Fibroblast of pulmonary artery (primary cell): ENCODE results near the gene MYMK.
"Not testable (repeated sequence)": the region's sequence is repeated elsewhere in the genome, so short reads cannot be mapped to it uniquely, and the experiment has no call there.

Experiments used
- DNase-seq: peaks from one replicate; pipeline ENCODE4 v3.0.0-alpha.2; 2010; ENCODE audit warnings: low read depth
- H3K4me3 ChIP-seq: replicated peaks from 2 replicates; pipeline ENCODE4 v1.5.1; 2011; ENCODE audit warnings: low read depth, mild to moderate bottlenecking, control low read depth, low read length, moderate library complexity
- TF ChIP-seq, protein P1 (sequence below): IDR thresholded peaks from 2 replicates; pipeline ENCODE4 v1.5.1; 2011; ENCODE audit warnings: mild to moderate bottlenecking, control low read depth, low read length, inconsistent platforms; ENCODE audit errors: missing control alignments

Gene MYMK

DNA sequence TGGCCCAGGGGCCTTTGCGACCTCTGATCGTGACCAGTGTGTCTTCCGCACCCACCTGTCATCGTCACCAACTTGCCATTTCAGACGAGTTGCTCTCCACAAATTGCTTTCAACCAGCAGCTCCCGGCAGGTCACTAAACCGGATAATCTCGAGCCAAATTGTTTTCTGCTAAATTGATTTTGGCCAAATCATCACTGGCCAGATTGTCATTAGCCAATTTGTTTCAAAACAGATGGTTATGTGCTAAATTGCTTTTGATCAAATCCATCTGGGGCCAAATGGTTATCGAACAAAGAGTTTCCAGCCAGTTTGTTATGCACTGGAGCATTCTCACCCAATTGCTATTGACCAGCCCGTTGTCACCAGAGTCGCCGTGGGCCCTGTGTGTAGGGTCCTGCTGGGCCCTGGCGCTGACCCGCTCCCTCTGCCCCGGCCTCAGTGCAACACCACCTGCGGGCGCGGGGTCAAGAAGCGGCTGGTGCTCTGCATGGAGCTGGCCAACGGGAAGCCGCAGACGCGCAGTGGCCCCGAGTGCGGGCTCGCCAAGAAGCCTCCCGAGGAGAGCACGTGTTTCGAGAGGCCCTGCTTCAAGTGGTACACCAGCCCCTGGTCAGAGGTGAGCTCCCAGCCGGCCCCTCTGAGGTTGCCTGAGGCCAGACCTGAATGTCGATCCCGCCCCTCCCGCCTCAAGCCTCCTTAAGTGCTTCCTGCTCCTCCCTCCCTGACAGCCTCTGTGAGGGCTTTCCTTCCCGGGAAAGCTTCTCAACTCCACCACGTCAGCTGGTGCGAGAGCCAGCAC lies 45.3 kb upstream of the MYMK start:
- no peak for DNase-seq
- no peak overlapping the region for H3K4me3 ChIP-seq
- TF ChIP-seq, protein P1, sequence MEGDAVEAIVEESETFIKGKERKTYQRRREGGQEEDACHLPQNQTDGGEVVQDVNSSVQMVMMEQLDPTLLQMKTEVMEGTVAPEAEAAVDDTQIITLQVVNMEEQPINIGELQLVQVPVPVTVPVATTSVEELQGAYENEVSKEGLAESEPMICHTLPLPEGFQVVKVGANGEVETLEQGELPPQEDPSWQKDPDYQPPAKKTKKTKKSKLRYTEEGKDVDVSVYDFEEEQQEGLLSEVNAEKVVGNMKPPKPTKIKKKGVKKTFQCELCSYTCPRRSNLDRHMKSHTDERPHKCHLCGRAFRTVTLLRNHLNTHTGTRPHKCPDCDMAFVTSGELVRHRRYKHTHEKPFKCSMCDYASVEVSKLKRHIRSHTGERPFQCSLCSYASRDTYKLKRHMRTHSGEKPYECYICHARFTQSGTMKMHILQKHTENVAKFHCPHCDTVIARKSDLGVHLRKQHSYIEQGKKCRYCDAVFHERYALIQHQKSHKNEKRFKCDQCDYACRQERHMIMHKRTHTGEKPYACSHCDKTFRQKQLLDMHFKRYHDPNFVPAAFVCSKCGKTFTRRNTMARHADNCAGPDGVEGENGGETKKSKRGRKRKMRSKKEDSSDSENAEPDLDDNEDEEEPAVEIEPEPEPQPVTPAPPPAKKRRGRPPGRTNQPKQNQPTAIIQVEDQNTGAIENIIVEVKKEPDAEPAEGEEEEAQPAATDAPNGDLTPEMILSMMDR = no peak

DNA sequence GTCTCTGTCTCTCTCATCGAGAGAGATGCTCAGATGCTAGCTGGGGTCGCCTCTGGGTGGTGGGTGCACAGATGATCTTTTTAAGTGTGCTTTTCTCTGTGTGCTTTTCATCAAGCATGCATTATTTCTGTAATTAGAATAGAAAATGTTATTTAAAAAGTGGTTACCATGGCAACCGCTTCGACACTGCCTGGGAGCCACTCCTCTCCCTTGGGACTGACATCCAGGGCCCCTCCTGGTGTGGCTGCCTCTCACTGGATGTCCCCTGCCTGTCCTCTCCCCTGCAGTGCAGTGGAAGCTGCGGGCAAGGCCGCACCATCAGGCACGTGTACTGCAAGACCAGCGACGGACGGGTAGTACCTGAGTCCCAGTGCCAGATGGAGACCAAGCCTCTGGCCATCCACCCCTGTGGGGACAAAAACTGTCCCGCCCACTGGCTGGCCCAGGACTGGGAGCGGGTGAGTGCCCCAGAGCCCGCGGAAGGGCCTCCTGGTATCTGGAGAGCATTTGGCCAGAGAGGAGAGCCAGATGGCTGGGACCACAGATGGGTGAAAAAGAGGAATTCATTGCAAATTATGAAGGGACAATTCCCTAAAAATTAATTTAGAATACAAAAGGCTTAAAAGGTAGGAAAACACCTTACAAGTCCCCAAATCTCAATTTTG lies 44.5 kb upstream of the MYMK start:
- TF ChIP-seq, protein P1 = no peak
- H3K4me3 ChIP-seq = no peak overlapping the region
- DNase-seq = no peak

GRCh38 chr9:133568186-133568585 lies 43.4 kb upstream of the MYMK start:
- no peak overlapping the region for H3K4me3 ChIP-seq
- no peak for DNase-seq
- TF ChIP-seq, protein P1 = no peak

- H3K4me3 ChIP-seq = no peak overlapping the region
- no peak for DNase-seq
- TF ChIP-seq, protein P1 = no peak
These were observed 42.1 kb upstream of the MYMK start for GRCh38 chr9:133566817-133567216.

DNA sequence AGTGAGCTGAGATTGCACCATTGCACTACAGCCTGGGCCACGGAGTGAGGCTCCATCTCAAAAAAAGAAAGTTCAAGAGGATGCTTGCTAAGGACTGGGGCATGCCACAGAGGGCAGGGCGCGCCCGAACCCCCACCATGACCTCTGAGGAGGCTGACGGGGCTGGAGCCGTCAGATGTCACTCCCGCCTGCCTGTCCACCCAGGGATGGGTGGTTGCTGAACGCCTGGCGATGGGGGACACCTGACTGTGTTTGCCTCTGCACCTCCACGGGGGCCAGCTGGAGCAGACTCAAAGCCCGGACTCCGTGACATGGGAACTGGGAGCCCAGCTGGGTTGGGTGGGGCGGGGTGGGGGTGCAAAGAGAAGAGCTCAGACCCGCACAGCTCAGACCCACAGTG lies 41.6 kb upstream of the MYMK start:
- TF ChIP-seq, protein P1 = no peak
- DNase-seq = no peak
- H3K4me3 ChIP-seq = no peak overlapping the region

GRCh38 chr9:133564451-133565116 lies 39.8 kb upstream of the MYMK start:
- TF ChIP-seq, protein P1 = no peak
- DNase-seq = no peak
- H3K4me3 ChIP-seq = no peak overlapping the region

DNA sequence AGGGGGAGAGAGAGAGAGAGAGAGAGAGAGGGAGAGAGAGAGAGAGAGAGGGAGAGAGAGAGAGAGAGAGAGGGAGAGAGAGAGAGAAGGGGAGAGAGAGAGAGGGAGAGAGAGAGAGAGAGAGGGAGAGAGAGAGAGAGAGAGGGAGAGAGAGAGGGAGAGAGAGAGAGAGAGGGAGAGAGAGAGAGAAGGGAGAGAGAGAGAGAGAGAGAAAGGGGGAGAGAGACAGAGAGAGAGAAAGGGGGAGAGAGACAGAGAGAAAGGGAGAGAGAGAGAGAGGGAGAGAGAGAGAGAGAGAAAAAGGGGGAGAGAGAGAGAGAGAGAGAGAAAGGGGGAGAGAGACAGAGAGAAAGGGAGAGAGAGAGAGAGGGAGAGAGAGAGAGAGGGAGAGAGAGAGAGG lies 39.1 kb upstream of the MYMK start:
- DNase-seq, H3K4me3 ChIP-seq: not testable (repeated sequence)
